Measurements from ENCODE around the gene CBX1. TPM values are rescaled to one million over a fixed set of nuclear protein-coding genes. Genes with fewer than 3 reads are reported as not detected.
A peak's percentile ranks its signal among the peaks of the same experiment; 100 is the strongest.
"Not testable (repeated sequence)": the region's sequence is repeated elsewhere in the genome, so short reads cannot be mapped to it uniquely, and the experiment has no call there.

CBX1 gene
- total RNA-seq, 1 experiment from 2014 or later, result 126 TPM

GRCh38 chr17:48106802-48107136, 5.5 kb upstream of the CBX1 start:
- no peaks in the 10 kb centered on the region for H3K27me3 ChIP-seq (ENCODE audit: control insufficient read depth, insufficient read depth, low read length)
- H3K4me3 ChIP-seq (ENCODE audit: insufficient read depth, low read depth, low read length), result peak overlapping the region; percentile 64
- H3K36me3 ChIP-seq (replicated peaks; ENCODE audit: control insufficient read depth, insufficient read depth, low read length), result no peaks in the 10 kb centered on the region
- no peak for DNase-seq

- Histone ChIP-seq H3K4me3 (ENCODE audit: insufficient read depth, low read depth, low read length) (no peak overlapping the region), H3K27me3 (ENCODE audit: control insufficient read depth, insufficient read depth, low read length) (no peaks in the 10 kb centered on the region), H3K36me3 (replicated peaks; ENCODE audit: control insufficient read depth, insufficient read depth, low read length) (no peaks in the 10 kb centered on the region)
- DNase-seq, result no peak
Measured at GRCh38 chr17:48104440-48104839, 3.2 kb upstream of the CBX1 start.

- H3K27me3 ChIP-seq (ENCODE audit: control insufficient read depth, insufficient read depth, low read length), result no peaks in the 10 kb centered on the region
- no peak for DNase-seq
- no peaks in the 10 kb centered on the region for H3K36me3 ChIP-seq (replicated peaks; ENCODE audit: control insufficient read depth, insufficient read depth, low read length)
- H3K4me3 ChIP-seq (ENCODE audit: insufficient read depth, low read depth, low read length), result no peak overlapping the region
Measured at GRCh38 chr17:48102798-48103715, 1.8 kb upstream of the CBX1 start.

- no peak for DNase-seq
- H3K27me3 ChIP-seq (ENCODE audit: control insufficient read depth, insufficient read depth, low read length), result no peaks in the 10 kb centered on the region
- H3K36me3 ChIP-seq (replicated peaks; ENCODE audit: control insufficient read depth, insufficient read depth, low read length), result no peaks in the 10 kb centered on the region
- H3K4me3 ChIP-seq (ENCODE audit: insufficient read depth, low read depth, low read length), result peak overlapping the region; percentile 92; the same call in 1 of the 2 replicates
Measured at GRCh38 chr17:48102043-48102750, 919 bp upstream of the CBX1 start.

- Histone ChIP-seq H3K27me3 (ENCODE audit: control insufficient read depth, insufficient read depth, low read length) (no peaks in the 10 kb centered on the region), H3K4me3 (ENCODE audit: insufficient read depth, low read depth, low read length) (peak overlapping the region; percentile 92), H3K36me3 (replicated peaks; ENCODE audit: control insufficient read depth, insufficient read depth, low read length) (no peaks in the 10 kb centered on the region)
- DNase-seq, result peak; percentile 86
Measured at GRCh38 chr17:48100591-48101011, 677 bp downstream of the CBX1 start.

- Histone ChIP-seq H3K4me3 (ENCODE audit: insufficient read depth, low read depth, low read length) (peak overlapping the region; percentile 92), H3K36me3 (replicated peaks; ENCODE audit: control insufficient read depth, insufficient read depth, low read length) (no peaks in the 10 kb centered on the region), H3K27me3 (ENCODE audit: control insufficient read depth, insufficient read depth, low read length) (no peaks in the 10 kb centered on the region)
- DNase-seq, result no peak
Measured at GRCh38 chr17:48100160-48100559, 1.1 kb downstream of the CBX1 start.

- DNase-seq, result no peak
- Histone ChIP-seq H3K27me3 (ENCODE audit: control insufficient read depth, insufficient read depth, low read length) (no peaks in the 10 kb centered on the region), H3K36me3 (replicated peaks; ENCODE audit: control insufficient read depth, insufficient read depth, low read length) (no peaks in the 10 kb centered on the region), H3K4me3 (ENCODE audit: insufficient read depth, low read depth, low read length) (no peak overlapping the region)
Measured at GRCh38 chr17:48095611-48096010, 5.7 kb downstream of the CBX1 start.

- Histone ChIP-seq H3K4me3 (ENCODE audit: insufficient read depth, low read depth, low read length) (no peak overlapping the region), H3K27me3 (ENCODE audit: control insufficient read depth, insufficient read depth, low read length) (no peaks in the 10 kb centered on the region), H3K36me3 (replicated peaks; ENCODE audit: control insufficient read depth, insufficient read depth, low read length) (no peaks in the 10 kb centered on the region)
- DNase-seq, result no peak
Measured at GRCh38 chr17:48093341-48094045, 7.8 kb downstream of the CBX1 start.

- DNase-seq, result no peak
- H3K36me3 ChIP-seq (replicated peaks; ENCODE audit: control insufficient read depth, insufficient read depth, low read length), result no peaks in the 10 kb centered on the region
- H3K4me3 ChIP-seq (ENCODE audit: insufficient read depth, low read depth, low read length), result no peak overlapping the region
- H3K27me3 ChIP-seq (ENCODE audit: control insufficient read depth, insufficient read depth, low read length), result no peaks in the 10 kb centered on the region
Measured at GRCh38 chr17:48084932-48085331, 16.3 kb downstream of the CBX1 start.

- DNase-seq, result no peak
- no peak overlapping the region for H3K4me3 ChIP-seq (ENCODE audit: insufficient read depth, low read depth, low read length)
- H3K27me3 ChIP-seq (ENCODE audit: control insufficient read depth, insufficient read depth, low read length), result no peaks in the 10 kb centered on the region
- no peaks in the 10 kb centered on the region for H3K36me3 ChIP-seq (replicated peaks; ENCODE audit: control insufficient read depth, insufficient read depth, low read length)
Measured at GRCh38 chr17:48081858-48082257, 19.4 kb downstream of the CBX1 start.

GRCh38 chr17:48077152-48077551, 24.1 kb downstream of the CBX1 start:
- not testable (repeated sequence) for H3K27me3 ChIP-seq (ENCODE audit: control insufficient read depth, insufficient read depth, low read length); H3K4me3 ChIP-seq (ENCODE audit: insufficient read depth, low read depth, low read length); DNase-seq
- H3K36me3 ChIP-seq (replicated peaks; ENCODE audit: control insufficient read depth, insufficient read depth, low read length), result peaks cover 13% of the 10 kb centered on the region

- H3K27me3 ChIP-seq (ENCODE audit: control insufficient read depth, insufficient read depth, low read length), result no peaks in the 10 kb centered on the region
- peaks cover 23% of the 10 kb centered on the region for H3K36me3 ChIP-seq (replicated peaks; ENCODE audit: control insufficient read depth, insufficient read depth, low read length)
- no peak overlapping the region for H3K4me3 ChIP-seq (ENCODE audit: insufficient read depth, low read depth, low read length)
- DNase-seq, result peak; percentile 63
Measured at GRCh38 chr17:48074322-48075081, 26.8 kb downstream of the CBX1 start.

GRCh38 chr17:48073566-48074094, 27.6 kb downstream of the CBX1 start:
- H3K36me3 ChIP-seq (replicated peaks; ENCODE audit: control insufficient read depth, insufficient read depth, low read length), result peaks cover 25% of the 10 kb centered on the region
- H3K27me3 ChIP-seq (ENCODE audit: control insufficient read depth, insufficient read depth, low read length); H3K4me3 ChIP-seq (ENCODE audit: insufficient read depth, low read depth, low read length); DNase-seq: not testable (repeated sequence)

- H3K36me3 ChIP-seq (replicated peaks; ENCODE audit: control insufficient read depth, insufficient read depth, low read length), result peaks cover 26% of the 10 kb centered on the region
Measured at GRCh38 chr17:48072811-48073210, 28.5 kb downstream of the CBX1 start.

More at GRCh38 chr17:48072811-48073210, 28.5 kb downstream of the CBX1 start:
- H3K4me3 ChIP-seq (ENCODE audit: insufficient read depth, low read depth, low read length); H3K27me3 ChIP-seq (ENCODE audit: control insufficient read depth, insufficient read depth, low read length); DNase-seq: not testable (repeated sequence)

All from H7 (cell line).